ENCODE results near the gene DPP9.

DNA sequence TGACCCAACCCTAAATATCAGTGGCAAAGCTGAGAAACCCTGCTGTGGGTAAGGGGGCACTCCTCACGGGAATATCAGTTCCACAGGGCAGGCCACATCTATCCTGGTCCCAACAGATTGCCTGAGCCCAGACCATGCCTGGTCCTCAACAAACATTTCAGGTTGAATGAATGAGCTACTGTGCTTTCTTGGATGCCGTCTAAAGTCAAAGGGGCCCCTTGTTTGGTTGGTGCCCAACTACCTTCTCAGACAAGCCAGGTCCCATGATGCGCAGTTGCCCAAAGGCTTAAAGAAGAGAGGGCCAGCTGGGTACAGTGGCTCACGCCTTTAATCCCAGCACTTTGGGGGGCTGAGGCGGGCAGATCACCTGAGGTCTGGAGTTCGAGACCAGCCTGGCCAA is 2.4 kb downstream of the DPP9 start:
- TF ChIP-seq POLR2A (IDR thresholded peaks at IDR 0.05; ENCODE audit: low read depth, low read length): no peak
- TF ChIP-seq POLR2AphosphoS5 (IDR thresholded peaks at IDR 0.05; ENCODE audit: low read depth, low read length): no peak
- no peak for TF ChIP-seq TAF1 (IDR thresholded peaks at IDR 0.05; ENCODE audit: low read depth, low read length)

Measured in GM12891 (cell line).